Natural killer cell treated with Interleukin-12 subunit alpha and Interleukin-12 subunit beta and Interleukin-15 and Interleukin-18, amount 100 ng/mL, for 72 hours (primary cell): ENCODE measurements around the gene CSF1R. TPM values are rescaled to one million over a fixed set of nuclear protein-coding genes. Genes with fewer than 3 reads are reported as not detected.

ENCODE experiments used
- ATAC-seq, 2 donors: fragments of 150-1000 bp; cut with Tn5 transposase in 1 of 2; sonication (Bioruptor Pico), chemical (Tn5 transposase) in 1 of 2; 2 replicates each; pipeline ENCODE4 v1.10.0; 2021
- DNase-seq: peaks from one replicate; pipeline ENCODE4 v3.0.0; 2022; ENCODE audit warnings: low spot score
- H3K27ac Mint-ChIP-seq, 2 donors: 1 replicate in 1 of 2; 2 replicates in 1 of 2; pipeline ENCODE4 v1.8.0; 2022; ENCODE audit warnings: mixed read lengths in 2 of 2, mild to moderate bottlenecking in 1 of 2, moderate library complexity in 1 of 2
- H3K27me3 Mint-ChIP-seq, 2 donors: 1 replicate in 1 of 2; 2 replicates in 1 of 2; pipeline ENCODE4 v1.8.0; 2022; ENCODE audit warnings: mixed read lengths in 2 of 2
- H3K36me3 Mint-ChIP-seq: one replicate; pipeline ENCODE4 v1.8.0; 2022; ENCODE audit warnings: mixed read lengths
- H3K4me1 Mint-ChIP-seq, 2 donors: 1 replicate in 1 of 2; 2 replicates in 1 of 2; pipeline ENCODE4 v1.8.0; 2022; ENCODE audit warnings: low read depth in 2 of 2, mixed read lengths in 2 of 2, mild to moderate bottlenecking in 1 of 2
- H3K4me3 Mint-ChIP-seq: one replicate; pipeline ENCODE4 v1.8.0; 2022; ENCODE audit warnings: mixed read lengths
- H3K9me3 Mint-ChIP-seq: 2 replicates; pipeline ENCODE4 v1.8.0; 2022; ENCODE audit warnings: mixed read lengths
- total RNA-seq, 2 donors: library from RNA; stranded (reverse); gene quantifications; one replicate each; pipeline ENCODE4 v1.2.3, GENCODE V29; 2022

Gene CSF1R
- total RNA-seq, 2 donors from 2014 or later = 1.4 TPM; not detected in 1

DNA sequence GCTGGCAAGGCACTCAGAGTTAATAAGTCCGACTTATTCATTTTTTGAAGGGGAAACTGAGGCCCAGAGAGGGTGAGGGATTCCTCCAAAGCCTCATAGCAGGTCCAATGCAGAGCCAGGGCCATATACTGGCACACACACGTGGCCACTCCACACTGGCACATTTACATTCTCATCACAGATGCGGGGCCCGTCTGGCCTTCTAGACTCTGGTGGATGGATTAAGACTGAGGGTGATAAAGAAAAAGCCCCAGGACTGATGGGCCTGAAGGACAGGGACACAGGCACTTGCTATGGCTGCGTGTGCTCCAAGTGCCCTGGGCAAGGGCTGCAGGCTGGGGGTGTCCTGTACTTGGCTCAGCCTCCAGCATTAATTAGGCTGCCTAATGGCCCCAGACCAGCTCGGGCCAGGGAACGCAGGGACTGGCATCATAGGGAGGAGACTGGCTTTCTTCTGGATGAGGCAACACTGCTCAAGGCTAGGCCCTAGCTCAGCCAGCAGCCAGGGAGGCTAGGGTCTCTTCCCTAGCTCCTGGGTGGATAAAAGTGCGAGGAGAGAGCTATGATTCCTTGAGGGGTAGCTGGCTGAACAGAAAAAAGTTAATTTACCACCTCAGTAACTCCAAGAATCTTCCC lies 28.5 kb upstream of the CSF1R start:
- ATAC-seq = no peak
- H3K4me1 Mint-ChIP-seq = peaks cover 4 to 12% of the 10 kb centered on the region in 2 donors
- H3K36me3 Mint-ChIP-seq = no peaks in the 10 kb centered on the region

DNA sequence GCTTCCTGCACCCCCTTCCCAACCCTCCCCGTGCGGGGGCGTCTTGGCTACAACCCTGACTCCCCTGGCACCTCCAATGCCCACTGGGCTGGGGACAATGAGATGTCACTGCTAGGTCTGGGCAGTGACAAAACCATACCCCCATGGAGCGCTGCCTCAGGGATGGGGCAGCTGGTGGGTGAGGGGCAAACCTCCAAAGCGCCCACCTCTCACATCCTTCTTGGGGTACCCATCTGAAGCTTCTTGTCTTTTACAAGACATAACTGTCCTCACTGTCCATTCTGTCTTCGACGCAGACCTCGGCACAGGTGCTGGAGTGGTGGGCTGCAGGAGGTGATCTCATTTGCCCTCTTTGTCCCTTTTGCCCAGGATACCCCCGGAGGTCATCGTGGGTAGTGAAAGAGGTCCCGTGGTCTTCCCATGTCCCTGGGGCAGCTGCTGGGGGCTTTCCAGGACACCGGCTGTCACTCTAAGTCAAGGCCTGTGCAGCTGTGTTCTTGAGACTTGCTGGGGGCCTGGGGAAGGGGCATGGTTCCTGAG lies 27.8 kb upstream of the CSF1R start:
- DNase-seq (no peak), ATAC-seq (no peak)
- no peaks in the 10 kb centered on the region for H3K9me3 Mint-ChIP-seq
- no peak overlapping the region for H3K27ac Mint-ChIP-seq
- peaks cover 0 to 14% of the 10 kb centered on the region in 2 donors for H3K27me3 Mint-ChIP-seq
- H3K36me3 Mint-ChIP-seq = no peaks in the 10 kb centered on the region
- H3K4me3 Mint-ChIP-seq = no peak overlapping the region
- H3K4me1 Mint-ChIP-seq = peaks cover 4 to 12% of the 10 kb centered on the region in 2 donors

More for the DNA sequence above, 28.5 kb upstream of the CSF1R start:
- no peak overlapping the region for H3K4me3 Mint-ChIP-seq
- DNase-seq = no peak
- peaks cover 0 to 11% of the 10 kb centered on the region in 2 donors for H3K27me3 Mint-ChIP-seq
- H3K9me3 Mint-ChIP-seq = no peaks in the 10 kb centered on the region
- H3K27ac Mint-ChIP-seq = no peak overlapping the region

DNA sequence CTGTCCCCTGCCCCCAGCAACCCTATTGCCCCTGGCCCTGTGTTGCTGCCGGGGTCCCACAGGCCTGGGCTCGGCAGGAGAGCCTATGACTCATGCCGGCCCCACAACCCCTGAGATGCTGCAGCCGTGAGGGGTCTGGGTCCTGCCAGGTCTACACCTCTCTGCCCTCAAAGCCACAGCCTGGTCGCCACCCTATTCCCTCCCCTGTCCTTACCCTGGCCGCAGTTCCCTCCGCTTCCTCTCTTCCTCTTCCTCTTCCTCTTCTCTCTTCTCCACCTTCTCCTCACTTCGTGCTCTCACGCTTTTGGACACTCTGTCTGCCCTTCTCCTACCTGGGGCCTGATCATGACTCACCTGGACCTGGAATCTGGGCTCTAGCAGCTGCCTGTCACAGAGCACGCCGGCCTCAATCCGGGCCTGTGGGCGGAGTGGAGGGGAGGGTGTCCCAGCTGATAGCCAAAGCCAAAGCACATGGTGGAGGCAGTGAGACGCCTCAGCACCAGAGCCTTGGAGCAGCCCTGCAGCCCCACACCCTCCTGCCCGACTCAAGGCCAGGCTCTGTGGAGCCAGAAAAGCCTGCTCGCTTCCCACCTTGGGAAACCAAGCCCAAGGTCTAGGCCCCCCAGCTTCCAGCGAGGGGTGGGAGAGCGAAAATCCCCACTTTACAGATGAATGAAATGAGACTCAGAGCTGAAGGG lies 26.8 kb upstream of the CSF1R start:
- H3K27ac Mint-ChIP-seq = peak overlapping the region in 1 of 2 donors; percentile 61
- DNase-seq = no peak
- peaks cover 4 to 12% of the 10 kb centered on the region in 2 donors for H3K4me1 Mint-ChIP-seq
- H3K4me3 Mint-ChIP-seq = no peak overlapping the region
- H3K36me3 Mint-ChIP-seq = no peaks in the 10 kb centered on the region
- H3K27me3 Mint-ChIP-seq = peaks cover 1 to 14% of the 10 kb centered on the region in 2 donors
- ATAC-seq = peak; percentile 19 to 29
- H3K9me3 Mint-ChIP-seq = no peaks in the 10 kb centered on the region

DNA sequence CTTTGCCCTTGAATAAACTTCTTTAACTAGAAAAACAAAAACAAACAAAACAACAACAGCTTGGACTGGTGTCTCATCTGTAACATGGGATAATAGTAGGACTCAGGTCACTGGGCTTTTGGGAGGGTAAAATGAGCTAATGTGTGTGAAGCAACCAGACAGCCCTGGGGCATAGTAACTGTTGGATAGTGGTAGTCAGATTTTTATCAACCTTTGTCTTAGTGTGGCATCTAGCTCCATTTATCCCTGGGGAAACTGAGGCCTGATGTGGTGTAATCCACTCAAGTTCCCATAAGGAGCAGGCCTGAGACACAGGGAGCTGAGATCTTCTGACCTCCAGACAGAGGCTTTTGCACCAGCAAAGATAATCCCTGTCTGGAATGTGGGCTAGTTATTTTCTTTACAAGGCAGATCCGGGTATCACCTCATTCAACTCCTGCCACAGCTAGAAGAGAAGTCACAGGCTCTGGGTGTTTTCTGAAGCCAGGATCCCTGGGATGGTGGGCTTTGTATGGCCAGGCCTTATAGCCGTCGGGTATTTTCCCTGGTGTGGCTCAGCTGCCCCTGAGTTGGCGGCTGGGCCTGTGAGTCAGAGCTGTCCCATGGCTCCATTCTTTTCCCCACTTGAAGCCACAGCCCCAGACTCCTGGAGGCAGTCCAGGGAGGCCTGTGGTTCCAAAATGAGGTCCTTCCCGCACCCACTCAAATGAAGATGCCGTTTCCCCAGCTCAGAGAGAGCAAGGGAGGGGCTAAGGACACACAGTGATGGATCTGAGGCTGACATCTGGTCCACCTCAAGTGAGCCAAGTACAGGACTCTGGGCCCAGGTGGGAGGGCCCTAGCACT lies 26.1 kb upstream of the CSF1R start:
- H3K4me1 Mint-ChIP-seq = peaks cover 4 to 12% of the 10 kb centered on the region in 2 donors
- H3K36me3 Mint-ChIP-seq = no peaks in the 10 kb centered on the region
- peaks cover 7 to 14% of the 10 kb centered on the region in 2 donors for H3K27me3 Mint-ChIP-seq
- H3K9me3 Mint-ChIP-seq = no peaks in the 10 kb centered on the region
- DNase-seq (no peak), ATAC-seq (no peak)
- H3K27ac Mint-ChIP-seq = no peak overlapping the region
- no peak overlapping the region for H3K4me3 Mint-ChIP-seq

DNA sequence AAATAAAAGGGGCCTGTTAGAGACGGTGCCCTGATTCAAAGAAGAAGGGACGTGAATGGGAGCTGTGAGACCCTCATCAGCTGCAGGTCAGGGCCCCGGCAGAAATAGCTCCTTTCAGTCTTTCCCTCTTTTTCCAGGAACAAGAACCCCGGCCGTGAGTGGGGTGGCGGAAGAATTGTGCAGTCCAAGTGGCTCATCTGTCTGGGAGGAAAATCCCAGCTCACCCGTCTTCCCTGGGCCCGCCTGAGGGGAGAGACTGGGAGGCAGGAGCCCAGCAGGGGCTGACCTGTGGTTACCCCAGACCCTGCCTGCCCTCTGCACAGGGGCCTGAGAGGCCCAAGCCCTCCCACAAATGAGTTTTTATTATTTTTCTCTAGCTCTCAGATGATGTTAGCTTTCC lies 24.8 kb upstream of the CSF1R start:
- Mint-ChIP-seq H3K36me3 (no peaks in the 10 kb centered on the region), H3K4me3 (no peak overlapping the region), H3K27ac (no peak overlapping the region), H3K9me3 (no peaks in the 10 kb centered on the region), H3K4me1 (peaks cover 4 to 18% of the 10 kb centered on the region in 2 donors), H3K27me3 (peaks cover 7 to 14% of the 10 kb centered on the region in 2 donors)
- ATAC-seq (no peak), DNase-seq (no peak)

DNA sequence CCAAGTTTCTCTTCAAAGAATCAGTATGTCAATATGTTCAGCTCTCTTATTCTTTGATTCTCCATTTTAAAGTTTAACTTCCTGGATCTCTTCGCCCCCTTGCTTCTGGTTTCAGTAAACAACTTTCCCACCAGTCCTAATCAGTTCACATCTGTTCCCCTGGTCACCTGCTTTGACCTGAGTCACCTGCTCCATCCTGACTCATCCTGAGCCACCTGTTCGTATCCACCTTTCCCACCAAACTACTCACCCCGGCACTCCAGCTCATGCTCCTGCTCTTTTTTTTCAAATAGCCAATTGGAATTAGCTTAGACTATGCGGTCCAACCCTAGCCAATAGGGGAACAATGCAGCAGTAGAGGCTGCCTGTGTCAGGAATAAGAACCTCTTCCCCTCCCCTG lies 23.6 kb upstream of the CSF1R start:
- DNase-seq (no peak), ATAC-seq (no peak)
- H3K36me3 Mint-ChIP-seq = no peaks in the 10 kb centered on the region
- H3K27me3 Mint-ChIP-seq = peaks cover 7 to 14% of the 10 kb centered on the region in 2 donors
- no peaks in the 10 kb centered on the region for H3K9me3 Mint-ChIP-seq
- peaks cover 4 to 18% of the 10 kb centered on the region in 2 donors for H3K4me1 Mint-ChIP-seq
- H3K4me3 Mint-ChIP-seq = no peak overlapping the region
- H3K27ac Mint-ChIP-seq = no peak overlapping the region

DNA sequence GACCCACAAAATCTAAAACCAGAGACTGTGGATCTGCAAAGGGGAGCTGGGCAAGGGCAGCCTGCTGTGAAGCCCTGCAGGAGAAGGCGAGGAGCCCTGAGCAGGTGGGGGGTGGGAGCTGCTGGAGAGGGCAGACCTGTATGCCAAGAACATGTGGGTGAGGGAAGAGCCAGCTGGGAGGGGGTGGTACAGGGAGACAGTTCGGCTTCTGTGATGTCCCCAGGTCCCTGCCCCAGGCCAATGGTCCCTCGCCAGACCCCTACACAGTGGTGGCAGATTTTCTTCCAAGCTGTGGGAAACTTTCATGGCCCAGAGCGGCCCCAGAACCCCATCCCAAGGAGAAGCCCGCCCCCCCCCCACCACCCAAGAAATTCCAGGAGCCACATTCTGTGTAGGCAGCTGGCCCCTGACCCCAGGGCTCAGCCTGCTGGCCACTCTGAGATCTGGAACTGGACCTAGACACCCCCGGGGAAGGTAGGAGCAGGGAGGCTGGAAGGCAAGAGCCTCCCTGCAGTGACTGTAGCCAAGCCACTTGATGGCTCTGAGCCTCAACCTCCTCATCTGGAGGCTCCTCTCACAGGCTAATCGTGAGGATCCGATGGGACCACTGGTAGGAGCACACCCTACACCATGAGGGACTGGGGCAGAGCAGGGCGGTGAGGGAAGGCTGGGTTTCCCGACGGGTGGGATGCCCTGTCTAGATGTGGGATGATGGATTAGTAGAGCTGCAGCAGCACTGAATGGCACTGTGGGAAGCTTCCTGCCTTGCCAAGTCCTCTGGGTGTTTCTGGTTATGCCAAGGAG lies 22.6 kb upstream of the CSF1R start:
- H3K4me1 Mint-ChIP-seq = peaks cover 4 to 18% of the 10 kb centered on the region in 2 donors
- no peak overlapping the region for H3K27ac Mint-ChIP-seq
- ATAC-seq = no peak
- H3K4me3 Mint-ChIP-seq = no peak overlapping the region
- no peaks in the 10 kb centered on the region for H3K9me3 Mint-ChIP-seq
- H3K27me3 Mint-ChIP-seq = peaks cover 7 to 14% of the 10 kb centered on the region in 2 donors
- H3K36me3 Mint-ChIP-seq = no peaks in the 10 kb centered on the region
- DNase-seq = no peak

DNA sequence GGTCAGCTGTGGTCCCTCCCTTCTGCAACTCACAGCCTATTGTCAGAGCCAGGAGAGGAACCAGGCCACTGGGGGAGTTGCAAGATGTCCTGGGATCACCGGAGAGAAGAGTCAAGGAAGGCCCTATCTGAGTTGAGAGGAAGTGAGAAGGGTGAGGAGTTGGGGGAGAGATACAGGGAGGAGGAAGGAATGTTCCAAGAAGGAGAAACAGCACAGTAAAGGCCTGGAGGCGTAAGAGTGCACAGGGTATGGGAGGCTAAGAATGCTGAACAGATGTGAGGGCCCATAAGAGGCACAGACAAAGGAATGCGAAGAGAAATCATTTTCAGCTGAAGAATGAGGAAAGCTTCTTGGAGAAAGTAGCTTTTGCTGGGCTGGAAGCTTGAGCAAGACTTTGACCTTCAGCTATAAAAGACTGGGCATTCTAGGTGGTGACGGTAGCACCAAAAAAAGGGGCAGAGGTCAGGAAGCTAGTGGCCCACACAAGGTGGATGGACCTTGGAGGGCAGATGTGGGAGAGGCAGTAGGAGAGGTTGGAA lies 21.6 kb upstream of the CSF1R start:
- H3K9me3 Mint-ChIP-seq = no peaks in the 10 kb centered on the region
- no peak overlapping the region for H3K27ac Mint-ChIP-seq
- DNase-seq (no peak), ATAC-seq (no peak)
- H3K4me1 Mint-ChIP-seq = peaks cover under 1 to 13% of the 10 kb centered on the region in 2 donors
- no peaks in the 10 kb centered on the region for H3K36me3 Mint-ChIP-seq
- no peak overlapping the region for H3K4me3 Mint-ChIP-seq
- H3K27me3 Mint-ChIP-seq = peaks cover 7 to 14% of the 10 kb centered on the region in 2 donors

DNA sequence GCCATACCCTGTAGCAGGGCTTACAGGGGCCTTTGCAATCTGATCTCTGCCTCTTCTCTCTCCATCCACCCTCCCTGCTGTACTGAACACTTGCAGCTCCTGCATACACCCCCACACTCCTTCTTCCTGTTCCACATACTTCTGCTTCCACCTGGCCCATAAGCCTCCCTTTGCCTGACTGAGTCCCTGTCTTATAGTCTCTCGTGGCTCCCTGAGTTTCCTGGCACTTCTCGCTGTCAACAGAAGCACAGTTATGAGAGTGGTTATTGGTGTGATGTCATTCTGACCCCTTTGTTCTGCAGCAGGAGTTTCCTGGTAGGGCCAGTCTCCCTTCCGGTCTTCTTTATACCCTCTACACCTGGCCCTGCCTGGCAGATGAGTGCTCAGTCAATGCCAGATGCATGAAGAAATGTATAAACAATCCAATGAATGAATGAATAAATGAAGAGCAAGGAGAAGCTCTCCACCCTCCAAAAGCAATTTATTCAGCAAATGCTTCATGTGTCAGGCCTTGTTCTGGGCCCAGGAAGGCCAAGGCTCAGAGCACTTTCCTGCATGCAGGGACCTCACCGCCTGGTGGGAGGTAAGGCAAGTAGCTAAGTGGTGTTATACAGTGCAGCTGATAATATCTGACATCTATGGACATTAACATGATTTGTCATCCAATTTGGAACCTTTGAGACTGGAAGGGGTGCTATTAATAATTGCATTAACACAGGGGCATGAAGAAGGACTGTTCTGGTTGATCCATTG lies 20.5 kb upstream of the CSF1R start:
- H3K4me1 Mint-ChIP-seq = peaks cover 0 to 7% of the 10 kb centered on the region in 2 donors
- H3K9me3 Mint-ChIP-seq = no peaks in the 10 kb centered on the region
- no peak overlapping the region for H3K27ac Mint-ChIP-seq
- peaks cover 7 to 11% of the 10 kb centered on the region in 2 donors for H3K27me3 Mint-ChIP-seq
- no peak overlapping the region for H3K4me3 Mint-ChIP-seq
- DNase-seq = no peak
- no peak for ATAC-seq
- no peaks in the 10 kb centered on the region for H3K36me3 Mint-ChIP-seq

DNA sequence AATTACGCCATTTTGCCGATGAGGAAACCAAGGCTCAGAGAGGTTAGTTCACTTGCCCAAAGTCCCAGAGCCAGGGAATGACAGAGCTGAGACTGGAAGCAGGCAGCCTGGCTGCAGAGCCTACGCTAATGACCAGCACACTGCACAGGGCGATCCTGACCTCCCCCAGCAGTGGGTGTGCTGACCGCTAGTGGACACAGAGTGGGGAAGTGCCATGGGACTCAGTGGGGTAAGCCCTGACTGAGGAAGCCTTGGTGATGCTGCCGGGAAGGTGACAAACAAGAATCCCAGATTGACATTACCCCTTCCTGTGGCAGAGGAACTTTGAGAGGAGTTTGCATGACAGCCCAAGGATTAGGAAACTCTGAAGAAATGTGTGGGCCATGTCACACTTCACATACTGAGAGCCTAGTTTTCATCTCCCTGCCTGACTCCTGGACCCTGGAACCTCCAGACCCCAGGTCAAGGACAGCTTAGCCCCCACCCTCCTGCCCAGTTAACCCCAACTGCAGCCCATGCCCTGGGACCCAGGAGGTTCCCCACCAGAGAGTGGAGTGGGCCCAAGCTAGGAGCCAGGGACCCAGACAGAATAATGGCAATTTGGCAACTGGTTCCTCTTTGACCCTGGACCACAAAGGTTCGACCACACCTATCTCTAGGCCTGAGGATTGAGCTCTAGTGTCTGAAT lies 19.7 kb upstream of the CSF1R start:
- Mint-ChIP-seq H3K27me3 (peaks cover 9% of the 10 kb centered on the region in 2 donors), H3K9me3 (no peaks in the 10 kb centered on the region), H3K27ac (no peak overlapping the region), H3K36me3 (no peaks in the 10 kb centered on the region), H3K4me3 (no peak overlapping the region), H3K4me1 (peaks cover 0 to 6% of the 10 kb centered on the region in 2 donors)
- ATAC-seq = no peak
- no peak for DNase-seq

DNA sequence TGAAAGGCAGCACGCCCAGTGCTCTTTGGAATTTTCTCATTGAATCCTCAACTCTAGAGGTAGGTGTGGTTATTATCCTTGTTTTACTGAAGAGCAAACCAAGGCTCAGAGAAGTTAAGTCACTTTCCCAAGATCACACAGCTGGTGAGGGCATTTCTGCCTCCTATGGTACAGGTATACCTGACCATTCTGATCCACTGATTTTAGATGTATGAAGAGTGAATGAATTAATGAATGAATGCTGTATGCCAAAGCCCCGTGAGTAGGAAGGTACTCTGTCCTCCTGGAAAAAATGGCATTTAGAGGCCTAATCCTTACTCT lies 18.2 kb upstream of the CSF1R start:
- H3K9me3 Mint-ChIP-seq = no peaks in the 10 kb centered on the region
- no peaks in the 10 kb centered on the region for H3K36me3 Mint-ChIP-seq
- ATAC-seq (no peak), DNase-seq (no peak)
- peaks cover 0 to 11% of the 10 kb centered on the region in 2 donors for H3K27me3 Mint-ChIP-seq
- no peak overlapping the region for H3K4me3 Mint-ChIP-seq
- H3K27ac Mint-ChIP-seq = no peak overlapping the region
- H3K4me1 Mint-ChIP-seq = peaks cover 0 to 6% of the 10 kb centered on the region in 2 donors
